ENCODE measurements around the gene DNHD1. TPM values are rescaled to one million over a fixed set of nuclear protein-coding genes. Genes with fewer than 3 reads are reported as not detected.

Gene DNHD1
- polyA plus RNA-seq, 3 donors: 0.24 to 21.0 (median 0.59) TPM

- intact Hi-C loops (cut with micrococcal nuclease): loop anchor here (5.0 to 10.0 kb wide), 5 partner anchors 36 to 116 kb away; partner anchors contain the start of genes MRPL17 (in 2 of the 2), ARFIP2 (in 1 of the 2) and TIMM10B (in 1 of the 2)
- Histone ChIP-seq H3K9ac (ENCODE audit: insufficient read depth, low read length, poor library complexity, severe bottlenecking) (no peak overlapping the region), H2AFZ (ENCODE audit: insufficient read depth, low read depth, low read length, poor library complexity, severe bottlenecking) (no peak overlapping the region), H3K4me1 (ENCODE audit: control insufficient read depth in 1 of 2, insufficient read depth in 2 of 2, low read length in 2 of 2) (peaks cover 35 to 38% of the 10 kb centered on the region in 2 donors), H3K36me3 (replicated peaks in 1 of 2; ENCODE audit: control insufficient read depth in 1 of 2, insufficient read depth in 2 of 2, low read length in 2 of 2) (peaks cover 49 to 57% of the 10 kb centered on the region in 2 donors), H3K4me3 (replicated peaks in 1 of 3; ENCODE audit: low read depth in 2 of 3, low read length in 3 of 3) (no peak overlapping the region), H3K79me2 (ENCODE audit: insufficient read depth, low read length) (peaks cover 78% of the 10 kb centered on the region), H3K27ac (ENCODE audit: low read depth in 1 of 2, low read length in 2 of 2) (peak overlapping the region in 1 of 2 donors; percentile 90), H3K27me3 (ENCODE audit: control insufficient read depth in 2 of 2, insufficient read depth in 2 of 2, low read length in 2 of 2) (no peaks in the 10 kb centered on the region), H4K20me1 (ENCODE audit: insufficient read depth, low read length) (peaks cover 48% of the 10 kb centered on the region), H3K4me2 (replicated peaks; ENCODE audit: extremely low read depth, low read length, poor library complexity, severe bottlenecking) (no peak overlapping the region), H3K9me3 (replicated peaks in 1 of 2; ENCODE audit: control insufficient read depth in 1 of 2, insufficient read depth in 1 of 2, low read length in 2 of 2) (no peaks in the 10 kb centered on the region)
- Mint-ChIP-seq H3K9me3 (peaks cover 0 to 1% (median 0%) of the 10 kb centered on the region in 7 donors), H3K27ac (peak overlapping the region in 2 of 7 donors; percentile 14 to 77), H3K36me3 (peaks cover 49 to 66% of the 10 kb centered on the region in 2 donors), H3K4me1 (peaks cover 2% of the 10 kb centered on the region), H3K4me3 (no peak overlapping the region), H3K27me3 (ENCODE audit: low read depth in 3 of 3) (peaks cover 0 to 2% (median 0%) of the 10 kb centered on the region in 3 donors)
- TF ChIP-seq CTCF (IDR thresholded peaks at IDR 0.05): no peak
- WGBS (ENCODE audit: insufficient coverage): 97% methylated on average over 13 of the region's 13 CpGs
- DNase-seq: no peak
These were observed 104.0 kb downstream of the DNHD1 start for GRCh38 chr11:6601041-6601461.

- Mint-ChIP-seq H3K4me3 (no peak overlapping the region), H3K27ac (peak overlapping the region in 6 of 7 donors; percentile 63 to 78 (median 76)), H3K27me3 (ENCODE audit: low read depth in 3 of 3) (peaks cover 0 to 2% (median 0%) of the 10 kb centered on the region in 3 donors), H3K9me3 (peaks cover 0 to 1% (median 0%) of the 10 kb centered on the region in 7 donors), H3K36me3 (peaks cover 38 to 60% of the 10 kb centered on the region in 2 donors), H3K4me1 (peaks cover 2% of the 10 kb centered on the region)
- peak in 1 of 3 donors; percentile 1 for DNase-seq
- Histone ChIP-seq H3K9me3 (replicated peaks in 1 of 2; ENCODE audit: control insufficient read depth in 1 of 2, insufficient read depth in 1 of 2, low read length in 2 of 2) (no peaks in the 10 kb centered on the region), H3K4me1 (ENCODE audit: control insufficient read depth in 1 of 2, insufficient read depth in 2 of 2, low read length in 2 of 2) (peaks cover 47 to 51% of the 10 kb centered on the region in 2 donors), H2AFZ (ENCODE audit: insufficient read depth, low read depth, low read length, poor library complexity, severe bottlenecking) (peak overlapping the region; percentile 89), H3K27me3 (ENCODE audit: control insufficient read depth in 2 of 2, insufficient read depth in 2 of 2, low read length in 2 of 2) (no peaks in the 10 kb centered on the region), H4K20me1 (ENCODE audit: insufficient read depth, low read length) (peaks cover 51% of the 10 kb centered on the region), H3K4me2 (replicated peaks; ENCODE audit: extremely low read depth, low read length, poor library complexity, severe bottlenecking) (peak overlapping the region; percentile 89), H3K79me2 (ENCODE audit: insufficient read depth, low read length) (peaks cover 90% of the 10 kb centered on the region), H3K4me3 (replicated peaks in 1 of 3; ENCODE audit: low read depth in 2 of 3, low read length in 3 of 3) (peak overlapping the region; percentile 70 to 96 (median 93)), H3K36me3 (replicated peaks in 1 of 2; ENCODE audit: control insufficient read depth in 1 of 2, insufficient read depth in 2 of 2, low read length in 2 of 2) (peaks cover 38 to 45% of the 10 kb centered on the region in 2 donors), H3K9ac (ENCODE audit: insufficient read depth, low read length, poor library complexity, severe bottlenecking) (peak overlapping the region; percentile 80), H3K27ac (ENCODE audit: low read depth in 1 of 2, low read length in 2 of 2) (peak overlapping the region in 1 of 2 donors; percentile 90)
- intact Hi-C loops (cut with micrococcal nuclease): loop anchor here (2.0 to 10.0 kb wide), 6 partner anchors 16 to 118 kb away; partner anchors contain the start of genes MRPL17 (in 2 of the 2), ARFIP2 (in 1 of the 2), TIMM10B (in 1 of the 2) and TPP1 (in 1 of the 2)
- no peak for TF ChIP-seq CTCF (IDR thresholded peaks at IDR 0.05)
- 62% methylated on average over 2 of the region's 7 CpGs for WGBS (ENCODE audit: insufficient coverage)
These were observed 105.2 kb downstream of the DNHD1 start for GRCh38 chr11:6602096-6602940.
